ENCODE data around the gene PSMB7. TPM values are rescaled to one million over a fixed set of nuclear protein-coding genes. Genes with fewer than 3 reads are reported as not detected.
A peak's percentile ranks its signal among the peaks of the same experiment; 100 is the strongest.

The PSMB7 gene
- total RNA-seq, 1 experiment from 2014 or later: 187 TPM

- TF ChIP-seq PRDM15 (CRISPR knock-in tag; IDR thresholded peaks at IDR 0.05) (peak; percentile 73), ZNF416 (CRISPR knock-in tag; IDR thresholded peaks at IDR 0.05) (no peak), SMAD3 (CRISPR knock-in tag; IDR thresholded peaks at IDR 0.05; ENCODE audit: borderline replicate concordance) (peak; percentile 45; the same call in 1 of the 2 replicates), ATF1 (CRISPR knock-in tag; IDR thresholded peaks at IDR 0.05) (no peak), CREB1 (CRISPR knock-in tag; IDR thresholded peaks at IDR 0.05) (no peak), ESRRA (CRISPR knock-in tag; IDR thresholded peaks at IDR 0.05; ENCODE audit: borderline replicate concordance) (peak; percentile 91), RORB (CRISPR knock-in tag; IDR thresholded peaks at IDR 0.05) (no peak), CDX4 (CRISPR knock-in tag; IDR thresholded peaks at IDR 0.05; ENCODE audit: borderline replicate concordance) (no peak), ZNF121 (CRISPR knock-in tag; IDR thresholded peaks at IDR 0.05) (peak; percentile 67; the same call in 1 of the 2 replicates), SOX15 (CRISPR knock-in tag; IDR thresholded peaks at IDR 0.05) (no peak), ZBTB21 (CRISPR knock-in tag; IDR thresholded peaks at IDR 0.05; ENCODE audit: borderline replicate concordance) (no peak), ERG (CRISPR knock-in tag; IDR thresholded peaks at IDR 0.05) (no peak), IRF1 (CRISPR knock-in tag; IDR thresholded peaks at IDR 0.05) (peak; percentile 95), FOXP4 (CRISPR knock-in tag; IDR thresholded peaks at IDR 0.05) (peak; percentile 98), ZNF396 (CRISPR knock-in tag; IDR thresholded peaks at IDR 0.05; ENCODE audit: borderline replicate concordance) (no peak), USF2 (CRISPR knock-in tag; IDR thresholded peaks at IDR 0.05) (peak; percentile 62), ATF2 (CRISPR knock-in tag; IDR thresholded peaks at IDR 0.05; ENCODE audit: borderline replicate concordance, low read depth) (no peak), NR2C2 (CRISPR knock-in tag; IDR thresholded peaks at IDR 0.05) (peak; percentile 32; the same call in 1 of the 2 replicates), JUN (CRISPR knock-in tag; IDR thresholded peaks at IDR 0.05) (peak; percentile 98), SMAD4 (CRISPR knock-in tag; IDR thresholded peaks at IDR 0.05) (no peak), FOXJ3 (CRISPR knock-in tag; IDR thresholded peaks at IDR 0.05; ENCODE audit: borderline replicate concordance) (no peak), FOXP1 (CRISPR knock-in tag; IDR thresholded peaks at IDR 0.05; ENCODE audit: borderline replicate concordance) (peak; percentile 99), ZNF671 (CRISPR knock-in tag; IDR thresholded peaks at IDR 0.05) (no peak), GRHL2 (CRISPR knock-in tag; IDR thresholded peaks at IDR 0.05; ENCODE audit: insufficient replicate concordance, severe bottlenecking) (no peak), OVOL2 (CRISPR knock-in tag; IDR thresholded peaks at IDR 0.05; ENCODE audit: borderline replicate concordance) (no peak), MAX (CRISPR knock-in tag; IDR thresholded peaks at IDR 0.05) (peak; percentile 56; the same call in 1 of the 2 replicates), NR3C1 (CRISPR knock-in tag; conservative IDR thresholded peaks at IDR 0.05; ENCODE audit: low read depth) (no peak), FOXK1 (CRISPR knock-in tag; IDR thresholded peaks at IDR 0.05) (peak; percentile 82), GTF2I (CRISPR knock-in tag; conservative IDR thresholded peaks at IDR 0.05) (no peak), MYBL2 (CRISPR knock-in tag; IDR thresholded peaks at IDR 0.05) (no peak)
Observed at GRCh38 chr9:124452841-124453585, 37.8 kb upstream of the PSMB7 start (continued).

All from WTC11 (cell line).